Stimulated activated CD4-positive, alpha-beta T cell treated with anti-CD3 and anti-CD28 coated beads, Interleukin-4, amount 100 ng/mL, for 48 hours (primary cell): ENCODE results near the gene S100A16.
"Not testable (repeated sequence)": the region's sequence is repeated elsewhere in the genome, so short reads cannot be mapped to it uniquely, and the experiment has no call there.

Experiments
- DNase-seq, 2 donors: peaks; one replicate each; pipeline ENCODE4 v3.0.0-alpha.2; 2020; ENCODE audit warnings: low read depth in 2 of 2

Gene S100A16

GRCh38 chr1:153585006-153585405, 27.9 kb downstream of the S100A16 start:
- DNase-seq, result no peak

GRCh38 chr1:153583976-153584375, 29.0 kb downstream of the S100A16 start:
- DNase-seq, result no peak

GRCh38 chr1:153583514-153583913, 29.4 kb downstream of the S100A16 start:
- DNase-seq, result not testable (repeated sequence)

GRCh38 chr1:153582836-153583235, 30.1 kb downstream of the S100A16 start:
- DNase-seq, result not testable (repeated sequence)

- no peak for DNase-seq
These were observed 34.0 kb downstream of the S100A16 start for GRCh38 chr1:153578936-153579335.

GRCh38 chr1:153578490-153578889, 34.4 kb downstream of the S100A16 start:
- no peak for DNase-seq

- no peak for DNase-seq
These were observed 35.3 kb downstream of the S100A16 start for GRCh38 chr1:153577624-153578051.

GRCh38 chr1:153577138-153577537, 35.8 kb downstream of the S100A16 start:
- no peak for DNase-seq

GRCh38 chr1:153575497-153575896, 37.4 kb downstream of the S100A16 start:
- DNase-seq, result not testable (repeated sequence)

- DNase-seq, result not testable (repeated sequence)
These were observed 37.9 kb downstream of the S100A16 start for GRCh38 chr1:153575081-153575491.

GRCh38 chr1:153573351-153573750, 39.6 kb downstream of the S100A16 start:
- DNase-seq, result no peak

- DNase-seq, result peak; percentile 52 to 68
These were observed 40.3 kb downstream of the S100A16 start for GRCh38 chr1:153572569-153573015.

GRCh38 chr1:153571706-153572105, 41.2 kb downstream of the S100A16 start:
- DNase-seq, result no peak

- no peak for DNase-seq
These were observed 42.1 kb downstream of the S100A16 start for GRCh38 chr1:153570874-153571273.

GRCh38 chr1:153569465-153569864, 43.5 kb downstream of the S100A16 start:
- no peak for DNase-seq

GRCh38 chr1:153568367-153569099, 44.4 kb downstream of the S100A16 start:
- DNase-seq, result peak; percentile 82

GRCh38 chr1:153567621-153568366, 45.1 kb downstream of the S100A16 start:
- DNase-seq, result peak; percentile 51 to 60

- DNase-seq, result peak; percentile 81 to 89
These were observed 46.2 kb downstream of the S100A16 start for GRCh38 chr1:153566414-153567371.

GRCh38 chr1:153565529-153566374, 47.2 kb downstream of the S100A16 start, which contains the start of gene S100A2:
TSS of gene S100A2 (minus strand) at chr1:153565844. CDS start at chr1:153563877, 1,967 bp downstream.
- DNase-seq, result peak; percentile 49 to 60

GRCh38 chr1:153563991-153564390, 48.9 kb downstream of the S100A16 start:
- no peak for DNase-seq

- no peak for DNase-seq
These were observed 49.4 kb downstream of the S100A16 start for GRCh38 chr1:153563483-153563901.
